NCI-H226 (cell line): ENCODE data around the gene ADAP1.

ENCODE experiments used
- DNase-seq: peaks from one replicate; pipeline ENCODE4 v3.0.0-alpha.2; 2015

The ADAP1 gene

DNA sequence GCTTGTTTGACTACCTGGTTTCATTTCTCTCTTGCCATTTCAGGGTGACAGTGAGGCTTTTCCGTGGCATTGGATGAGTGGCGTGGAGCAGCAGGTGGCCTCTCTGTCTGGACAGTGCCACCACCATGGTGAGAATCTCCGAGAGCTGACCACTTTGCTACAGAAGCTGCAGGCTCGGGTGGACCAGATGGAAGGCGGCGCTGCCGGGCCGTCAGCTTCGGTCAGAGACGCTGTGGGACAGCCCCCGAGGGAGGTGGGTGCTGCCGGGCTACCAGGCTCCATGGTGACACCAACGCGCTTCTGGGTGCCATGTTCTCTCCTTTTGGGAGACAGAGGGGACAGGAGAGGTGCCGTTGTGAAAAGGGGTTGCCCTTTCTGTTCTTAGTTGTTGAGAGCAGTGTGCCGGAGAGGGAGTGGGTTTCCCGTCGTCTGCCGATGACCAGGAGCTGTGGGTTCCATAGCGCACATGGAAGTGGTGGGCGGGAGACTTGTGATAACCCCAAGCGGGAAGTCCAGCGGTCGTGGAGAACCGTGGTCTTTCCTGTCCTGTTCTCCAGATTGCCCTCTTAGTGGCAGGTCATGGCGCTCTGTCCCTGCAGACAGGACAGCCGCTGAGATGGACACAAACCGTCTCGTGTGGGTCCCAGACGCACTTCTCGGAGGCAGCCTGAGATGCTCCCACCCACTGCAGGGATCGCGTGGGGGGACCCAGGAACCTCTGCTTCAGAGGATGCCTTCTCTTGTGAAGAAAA, 100.9 kb downstream of the ADAP1 start:
- DNase-seq, result no peak

- no peak for DNase-seq
These were observed 103.3 kb downstream of the ADAP1 start for GRCh38 chr7:851204-851603.

DNA sequence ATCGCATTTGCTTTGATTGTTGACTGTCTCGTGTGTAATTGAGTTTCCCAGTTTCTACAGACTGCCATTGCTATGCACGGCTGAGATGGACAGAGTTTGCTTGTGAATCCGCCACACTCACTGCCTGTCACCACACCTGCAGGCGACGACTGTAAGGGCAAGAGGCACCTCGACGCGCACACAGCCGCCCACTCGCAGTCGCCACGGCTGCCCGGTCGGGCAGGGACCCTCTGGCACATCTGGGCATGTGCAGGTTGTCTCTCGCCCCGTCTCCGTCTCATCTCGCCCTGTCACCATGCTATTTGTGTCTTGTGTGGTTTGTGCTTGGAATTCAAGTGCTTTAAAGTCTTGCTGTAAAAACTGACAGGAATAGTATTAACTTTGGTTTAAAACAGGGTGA, 104.7 kb downstream of the ADAP1 start:
- no peak for DNase-seq

DNA sequence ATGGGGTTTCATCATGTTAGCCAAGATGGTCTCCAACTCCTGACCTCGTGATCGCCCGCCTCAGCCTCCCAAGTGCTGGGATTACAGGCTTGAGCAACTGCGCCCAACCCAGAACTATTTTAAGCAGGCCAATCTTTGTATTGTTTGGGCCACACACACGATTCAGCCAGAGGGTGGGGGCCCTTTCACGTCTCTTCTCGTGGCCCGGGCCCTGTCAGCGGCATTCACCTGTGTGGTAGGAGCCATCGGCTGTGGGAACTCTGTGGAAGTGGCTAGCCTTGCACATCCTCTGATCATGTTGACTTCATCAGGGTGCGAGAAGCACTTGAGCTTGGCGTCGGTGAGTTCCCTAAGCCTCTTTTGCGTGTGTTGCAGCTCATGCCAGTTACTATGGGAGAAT, 105.3 kb downstream of the ADAP1 start:
- no peak for DNase-seq
